Activated CD8-positive, alpha-beta memory T cell treated with anti-CD3 and anti-CD28 coated beads for 24 hours (primary cell): ENCODE data around the gene ITGA1.

ENCODE experiments used
- DNase-seq: peaks from one replicate; pipeline ENCODE4 v3.0.0-alpha.2; 2020

ITGA1 gene

GRCh38 chr5:52773342-52773741, 14.4 kb upstream of the ITGA1 start:
- no peak for DNase-seq

- no peak for DNase-seq
Observed at GRCh38 chr5:52774005-52774410, 13.7 kb upstream of the ITGA1 start.

- no peak for DNase-seq
Observed at GRCh38 chr5:52776116-52776515, 11.6 kb upstream of the ITGA1 start.

- no peak for DNase-seq
Observed at GRCh38 chr5:52777186-52777585, 10.5 kb upstream of the ITGA1 start.

- no peak for DNase-seq
Observed at GRCh38 chr5:52778781-52779180, 8.9 kb upstream of the ITGA1 start.

GRCh38 chr5:52779213-52779612, 8.5 kb upstream of the ITGA1 start:
- no peak for DNase-seq

GRCh38 chr5:52783226-52783959, 4.3 kb upstream of the ITGA1 start:
- DNase-seq, result no peak

- DNase-seq, result no peak
Observed at GRCh38 chr5:52784737-52785136, 3.0 kb upstream of the ITGA1 start.

- DNase-seq, result no peak
Observed at GRCh38 chr5:52786391-52786790, 1.3 kb upstream of the ITGA1 start.

- DNase-seq, result no peak
Observed at GRCh38 chr5:52786949-52787599, 642 bp upstream of the ITGA1 start.

- no peak for DNase-seq
Observed at GRCh38 chr5:52788505-52788821, 747 bp downstream of the ITGA1 start.

GRCh38 chr5:52789378-52789777, 1.7 kb downstream of the ITGA1 start:
- DNase-seq, result no peak

GRCh38 chr5:52789851-52790250, 2.1 kb downstream of the ITGA1 start:
- DNase-seq, result no peak

- no peak for DNase-seq
Observed at GRCh38 chr5:52791366-52791765, 3.6 kb downstream of the ITGA1 start.

- DNase-seq, result no peak
Observed at GRCh38 chr5:52794519-52794918, 6.8 kb downstream of the ITGA1 start.

- no peak for DNase-seq
Observed at GRCh38 chr5:52796031-52796430, 8.3 kb downstream of the ITGA1 start.

- no peak for DNase-seq
Observed at GRCh38 chr5:52796516-52797103, 8.9 kb downstream of the ITGA1 start.

GRCh38 chr5:52798938-52799337, 11.2 kb downstream of the ITGA1 start:
- DNase-seq, result no peak

- no peak for DNase-seq
Observed at GRCh38 chr5:52799358-52799982, 11.8 kb downstream of the ITGA1 start.

- DNase-seq, result peak; percentile 96
Observed at GRCh38 chr5:52799983-52800393, 12.3 kb downstream of the ITGA1 start.

GRCh38 chr5:52800394-52801213, 12.9 kb downstream of the ITGA1 start:
- peak; percentile 81 for DNase-seq

GRCh38 chr5:52801329-52801728, 13.6 kb downstream of the ITGA1 start:
- DNase-seq, result no peak
